ENCODE measurements around the gene EWSR1.

The EWSR1 gene

GRCh38 chr22:29224859-29225410, 43.1 kb upstream of the EWSR1 start:
- H3K4me3 ChIP-seq (ENCODE audit: low read depth in 1 of 2, low read length in 1 of 2), result no peak overlapping the region
- H3K27me3 ChIP-seq, result no peaks in the 10 kb centered on the region
- TF ChIP-seq CTCF (IDR thresholded peaks at IDR 0.05), result no peak
- no peaks in the 10 kb centered on the region for H3K36me3 ChIP-seq
- no peaks in the 10 kb centered on the region for H3K4me1 ChIP-seq (ENCODE audit: control insufficient read depth in 1 of 2, insufficient read depth in 1 of 2, low read depth in 1 of 2, low read length in 1 of 2)
- H3K27ac ChIP-seq, result no peak overlapping the region
- no peaks in the 10 kb centered on the region for H3K9me3 ChIP-seq

- no peaks in the 10 kb centered on the region for H3K4me1 ChIP-seq (ENCODE audit: control insufficient read depth in 1 of 2, insufficient read depth in 1 of 2, low read depth in 1 of 2, low read length in 1 of 2)
- H3K4me3 ChIP-seq (ENCODE audit: low read depth in 1 of 2, low read length in 1 of 2), result no peak overlapping the region
- no peak overlapping the region for H3K27ac ChIP-seq
- no peaks in the 10 kb centered on the region for H3K27me3 ChIP-seq
- H3K9me3 ChIP-seq, result no peaks in the 10 kb centered on the region
- H3K36me3 ChIP-seq, result no peaks in the 10 kb centered on the region
- TF ChIP-seq CTCF (IDR thresholded peaks at IDR 0.05), result no peak
These were observed 42.5 kb upstream of the EWSR1 start for GRCh38 chr22:29225422-29226090.

GRCh38 chr22:29226351-29226981, 41.6 kb upstream of the EWSR1 start:
- Histone ChIP-seq H3K36me3 (no peaks in the 10 kb centered on the region), H3K4me3 (ENCODE audit: low read depth in 1 of 2, low read length in 1 of 2) (no peak overlapping the region), H3K27me3 (no peaks in the 10 kb centered on the region), H3K9me3 (no peaks in the 10 kb centered on the region), H3K27ac (no peak overlapping the region), H3K4me1 (ENCODE audit: control insufficient read depth in 1 of 2, insufficient read depth in 1 of 2, low read depth in 1 of 2, low read length in 1 of 2) (no peaks in the 10 kb centered on the region)
- TF ChIP-seq CTCF (IDR thresholded peaks at IDR 0.05), result no peak

- H3K36me3 ChIP-seq, result no peaks in the 10 kb centered on the region
- no peaks in the 10 kb centered on the region for H3K27me3 ChIP-seq
- H3K27ac ChIP-seq, result no peak overlapping the region
- H3K4me1 ChIP-seq (ENCODE audit: control insufficient read depth in 1 of 2, insufficient read depth in 1 of 2, low read depth in 1 of 2, low read length in 1 of 2), result no peaks in the 10 kb centered on the region
- no peak for TF ChIP-seq CTCF (IDR thresholded peaks at IDR 0.05)
- no peak overlapping the region for H3K4me3 ChIP-seq (ENCODE audit: low read depth in 1 of 2, low read length in 1 of 2)
- H3K9me3 ChIP-seq, result no peaks in the 10 kb centered on the region
These were observed 36.8 kb upstream of the EWSR1 start for GRCh38 chr22:29230972-29231875.

All from neutrophil (primary cell).